GM23338 (cell line): Measurements from ENCODE around the gene ORAI2.

Experiments used
- CREB1 ChIP-seq: fragments of 250-450 bp; sonication (Bioruptor Pico); IDR thresholded peaks from 2 replicates; pipeline ENCODE4 v1.5.0; 2020; ENCODE audit warnings: low read depth, mild to moderate bottlenecking, moderate library complexity
- EZH2 ChIP-seq: fragments of 200-600 bp; sonication (generic); IDR thresholded peaks from one replicate; pipeline ENCODE4 v1.8.0; 2017; ENCODE audit warnings: antibody characterized with exemption, mild to moderate bottlenecking, low read depth; ENCODE audit not compliant: unreplicated experiment
- STAT1 ChIP-seq: IDR thresholded peaks from one replicate; pipeline ENCODE4 v1.6.1; 2016; ENCODE audit warnings: antibody characterized with exemption; ENCODE audit not compliant: unreplicated experiment
- TF ChIP-seq, protein P1 (sequence below), 2 experiments: fragments of 200-600 bp in 1 of 2; sonication (generic) in 1 of 2; conservative IDR thresholded peaks; 2 replicates each; pipeline versions ENCODE4 v1.5.1 to v1.6.1; 2016 to 2017; ENCODE audit warnings: antibody characterized with exemption in 2 of 2, low read depth in 2 of 2, mild to moderate bottlenecking in 2 of 2, moderate library complexity in 1 of 2
- TF ChIP-seq, protein P2 (sequence below): IDR thresholded peaks from one replicate; pipeline ENCODE4 v1.6.1; 2018; ENCODE audit warnings: antibody characterized with exemption; ENCODE audit not compliant: unreplicated experiment
- TF ChIP-seq, protein P3 (sequence below): IDR thresholded peaks from 2 replicates; pipeline ENCODE4 v1.6.1; 2016; ENCODE audit warnings: antibody characterized with exemption

DNA sequence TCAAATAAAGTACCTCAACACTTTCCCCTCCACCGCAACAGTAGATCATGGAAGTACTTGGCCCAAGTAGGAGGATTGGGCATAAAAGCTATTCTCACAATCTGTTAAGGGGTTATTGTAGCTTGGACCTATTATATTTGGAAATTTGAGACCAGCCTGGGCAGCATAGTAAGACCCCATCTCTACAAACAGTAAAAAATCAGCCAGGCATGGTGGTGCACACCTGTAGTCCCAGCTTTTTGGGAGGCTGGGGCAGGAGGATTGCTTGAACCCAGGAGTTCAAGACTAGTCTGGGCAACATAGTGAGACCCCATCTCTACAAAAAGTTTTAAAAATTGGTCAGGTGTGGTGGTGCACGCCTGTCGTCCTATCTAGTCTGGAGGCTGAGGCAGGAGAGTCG is 24.0 kb upstream of the ORAI2 start:
- TF ChIP-seq EZH2, result no peak
- TF ChIP-seq, protein P1, sequence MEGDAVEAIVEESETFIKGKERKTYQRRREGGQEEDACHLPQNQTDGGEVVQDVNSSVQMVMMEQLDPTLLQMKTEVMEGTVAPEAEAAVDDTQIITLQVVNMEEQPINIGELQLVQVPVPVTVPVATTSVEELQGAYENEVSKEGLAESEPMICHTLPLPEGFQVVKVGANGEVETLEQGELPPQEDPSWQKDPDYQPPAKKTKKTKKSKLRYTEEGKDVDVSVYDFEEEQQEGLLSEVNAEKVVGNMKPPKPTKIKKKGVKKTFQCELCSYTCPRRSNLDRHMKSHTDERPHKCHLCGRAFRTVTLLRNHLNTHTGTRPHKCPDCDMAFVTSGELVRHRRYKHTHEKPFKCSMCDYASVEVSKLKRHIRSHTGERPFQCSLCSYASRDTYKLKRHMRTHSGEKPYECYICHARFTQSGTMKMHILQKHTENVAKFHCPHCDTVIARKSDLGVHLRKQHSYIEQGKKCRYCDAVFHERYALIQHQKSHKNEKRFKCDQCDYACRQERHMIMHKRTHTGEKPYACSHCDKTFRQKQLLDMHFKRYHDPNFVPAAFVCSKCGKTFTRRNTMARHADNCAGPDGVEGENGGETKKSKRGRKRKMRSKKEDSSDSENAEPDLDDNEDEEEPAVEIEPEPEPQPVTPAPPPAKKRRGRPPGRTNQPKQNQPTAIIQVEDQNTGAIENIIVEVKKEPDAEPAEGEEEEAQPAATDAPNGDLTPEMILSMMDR (conservative IDR thresholded peaks at IDR 0.05; ENCODE audit: low read depth in 2 of 2), result no peak
- TF ChIP-seq, protein P2, sequence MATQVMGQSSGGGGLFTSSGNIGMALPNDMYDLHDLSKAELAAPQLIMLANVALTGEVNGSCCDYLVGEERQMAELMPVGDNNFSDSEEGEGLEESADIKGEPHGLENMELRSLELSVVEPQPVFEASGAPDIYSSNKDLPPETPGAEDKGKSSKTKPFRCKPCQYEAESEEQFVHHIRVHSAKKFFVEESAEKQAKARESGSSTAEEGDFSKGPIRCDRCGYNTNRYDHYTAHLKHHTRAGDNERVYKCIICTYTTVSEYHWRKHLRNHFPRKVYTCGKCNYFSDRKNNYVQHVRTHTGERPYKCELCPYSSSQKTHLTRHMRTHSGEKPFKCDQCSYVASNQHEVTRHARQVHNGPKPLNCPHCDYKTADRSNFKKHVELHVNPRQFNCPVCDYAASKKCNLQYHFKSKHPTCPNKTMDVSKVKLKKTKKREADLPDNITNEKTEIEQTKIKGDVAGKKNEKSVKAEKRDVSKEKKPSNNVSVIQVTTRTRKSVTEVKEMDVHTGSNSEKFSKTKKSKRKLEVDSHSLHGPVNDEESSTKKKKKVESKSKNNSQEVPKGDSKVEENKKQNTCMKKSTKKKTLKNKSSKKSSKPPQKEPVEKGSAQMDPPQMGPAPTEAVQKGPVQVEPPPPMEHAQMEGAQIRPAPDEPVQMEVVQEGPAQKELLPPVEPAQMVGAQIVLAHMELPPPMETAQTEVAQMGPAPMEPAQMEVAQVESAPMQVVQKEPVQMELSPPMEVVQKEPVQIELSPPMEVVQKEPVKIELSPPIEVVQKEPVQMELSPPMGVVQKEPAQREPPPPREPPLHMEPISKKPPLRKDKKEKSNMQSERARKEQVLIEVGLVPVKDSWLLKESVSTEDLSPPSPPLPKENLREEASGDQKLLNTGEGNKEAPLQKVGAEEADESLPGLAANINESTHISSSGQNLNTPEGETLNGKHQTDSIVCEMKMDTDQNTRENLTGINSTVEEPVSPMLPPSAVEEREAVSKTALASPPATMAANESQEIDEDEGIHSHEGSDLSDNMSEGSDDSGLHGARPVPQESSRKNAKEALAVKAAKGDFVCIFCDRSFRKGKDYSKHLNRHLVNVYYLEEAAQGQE, result no peak
- no peak for TF ChIP-seq CREB1 (CRISPR knock-in tag)
- no peak for TF ChIP-seq STAT1
- TF ChIP-seq, protein P3, sequence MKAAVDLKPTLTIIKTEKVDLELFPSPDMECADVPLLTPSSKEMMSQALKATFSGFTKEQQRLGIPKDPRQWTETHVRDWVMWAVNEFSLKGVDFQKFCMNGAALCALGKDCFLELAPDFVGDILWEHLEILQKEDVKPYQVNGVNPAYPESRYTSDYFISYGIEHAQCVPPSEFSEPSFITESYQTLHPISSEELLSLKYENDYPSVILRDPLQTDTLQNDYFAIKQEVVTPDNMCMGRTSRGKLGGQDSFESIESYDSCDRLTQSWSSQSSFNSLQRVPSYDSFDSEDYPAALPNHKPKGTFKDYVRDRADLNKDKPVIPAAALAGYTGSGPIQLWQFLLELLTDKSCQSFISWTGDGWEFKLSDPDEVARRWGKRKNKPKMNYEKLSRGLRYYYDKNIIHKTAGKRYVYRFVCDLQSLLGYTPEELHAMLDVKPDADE, result no peak
